Uterus (tissue), 2 donors: ENCODE results near the gene NRK.
"Not testable (repeated sequence)": the region's sequence is repeated elsewhere in the genome, so short reads cannot be mapped to it uniquely, and the experiment has no call there.

Source experiments
- POLR2A ChIP-seq, 2 donors: fragments of 450-650 bp; IDR thresholded peaks; one replicate each; pipeline ENCODE4 v1.6.1; 2016; ENCODE audit warnings: antibody characterized with exemption in 2 of 2, mild to moderate bottlenecking in 1 of 2, moderate library complexity in 1 of 2
- TF ChIP-seq, protein P1 (sequence below), 4 experiments: fragments of 200-600 bp in 2 of 4; fragments of 450-650 bp in 2 of 4; sonication (generic) in 2 of 4; IDR thresholded peaks; one replicate each; pipeline ENCODE4 v1.5.1; 2016 to 2019; ENCODE audit warnings: antibody characterized with exemption in 4 of 4, mild to moderate bottlenecking in 2 of 4, moderate library complexity in 1 of 4

DNA sequence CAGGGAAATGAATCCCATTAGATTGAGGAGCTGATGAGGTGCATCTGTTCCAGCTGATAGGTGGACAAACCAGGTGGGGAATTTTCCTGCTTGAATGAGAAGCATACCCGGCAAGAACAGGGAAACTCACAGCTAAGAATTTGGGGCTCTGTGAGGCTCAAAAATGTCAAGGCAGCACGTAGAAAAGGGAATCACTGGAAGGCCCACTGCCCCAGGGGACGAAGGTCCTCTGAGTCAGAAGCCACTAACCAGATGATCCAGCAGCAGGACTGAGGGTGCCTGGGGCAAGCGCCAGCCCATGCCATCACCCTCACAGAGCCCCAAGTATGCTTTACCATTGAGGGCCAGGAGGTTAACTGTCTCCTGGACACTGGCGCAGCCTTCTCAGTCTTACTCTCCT lies 178.3 kb downstream of the NRK start:
- TF ChIP-seq, protein P1, sequence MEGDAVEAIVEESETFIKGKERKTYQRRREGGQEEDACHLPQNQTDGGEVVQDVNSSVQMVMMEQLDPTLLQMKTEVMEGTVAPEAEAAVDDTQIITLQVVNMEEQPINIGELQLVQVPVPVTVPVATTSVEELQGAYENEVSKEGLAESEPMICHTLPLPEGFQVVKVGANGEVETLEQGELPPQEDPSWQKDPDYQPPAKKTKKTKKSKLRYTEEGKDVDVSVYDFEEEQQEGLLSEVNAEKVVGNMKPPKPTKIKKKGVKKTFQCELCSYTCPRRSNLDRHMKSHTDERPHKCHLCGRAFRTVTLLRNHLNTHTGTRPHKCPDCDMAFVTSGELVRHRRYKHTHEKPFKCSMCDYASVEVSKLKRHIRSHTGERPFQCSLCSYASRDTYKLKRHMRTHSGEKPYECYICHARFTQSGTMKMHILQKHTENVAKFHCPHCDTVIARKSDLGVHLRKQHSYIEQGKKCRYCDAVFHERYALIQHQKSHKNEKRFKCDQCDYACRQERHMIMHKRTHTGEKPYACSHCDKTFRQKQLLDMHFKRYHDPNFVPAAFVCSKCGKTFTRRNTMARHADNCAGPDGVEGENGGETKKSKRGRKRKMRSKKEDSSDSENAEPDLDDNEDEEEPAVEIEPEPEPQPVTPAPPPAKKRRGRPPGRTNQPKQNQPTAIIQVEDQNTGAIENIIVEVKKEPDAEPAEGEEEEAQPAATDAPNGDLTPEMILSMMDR (IDR thresholded peaks at IDR 0.05): not testable (repeated sequence)
- not testable (repeated sequence) for TF ChIP-seq POLR2A (IDR thresholded peaks at IDR 0.05)
